Fibroblast of lung (primary cell): Measurements from ENCODE around the gene MAML3. TPM values are rescaled to one million over a fixed set of nuclear protein-coding genes. Genes with fewer than 3 reads are reported as not detected.

Experiments used
- DNase-seq, 2 donors: peaks; one replicate each; pipeline versions ENCODE4 v3.0.0 to v3.0.0-alpha.2; 2010; ENCODE audit warnings: low read depth in 2 of 2
- H2AFZ ChIP-seq: 2 replicates; pipeline ENCODE4 v1.5.1; 2012; ENCODE audit warnings: low read length, control low read depth, inconsistent platforms
- H3K27ac ChIP-seq: 2 replicates; pipeline ENCODE4 v1.5.1; 2011; ENCODE audit warnings: low read length, control low read depth; ENCODE audit not compliant: insufficient read depth
- H3K27me3 ChIP-seq: 2 replicates; pipeline ENCODE4 v1.5.1; 2011; ENCODE audit warnings: mild to moderate bottlenecking, low read length; ENCODE audit not compliant: control insufficient read depth, insufficient read depth
- H3K36me3 ChIP-seq: 2 replicates; pipeline ENCODE4 v1.5.1; 2011; ENCODE audit warnings: low read length; ENCODE audit not compliant: control insufficient read depth, insufficient read depth
- H3K4me1 ChIP-seq: 2 replicates; pipeline ENCODE4 v1.5.1; 2011; ENCODE audit warnings: low read length; ENCODE audit not compliant: control insufficient read depth, insufficient read depth; ENCODE audit errors: extremely low read depth
- H3K4me2 ChIP-seq: 2 replicates; pipeline ENCODE4 v1.5.1; 2011; ENCODE audit warnings: low read length, control low read depth; ENCODE audit not compliant: insufficient read depth; ENCODE audit errors: extremely low read depth
- H3K4me3 ChIP-seq, 4 experiments: fragments of 200-600 bp in 1 of 4; sonication (generic) in 1 of 4; replicated peaks in 1 of 4; 2 replicates each; pipeline ENCODE4 v1.5.1; 2011 to 2016; ENCODE audit warnings: low read length in 4 of 4, low read depth in 3 of 4, mild to moderate bottlenecking in 3 of 4, control low read depth in 2 of 4, inconsistent platforms in 1 of 4, mixed read lengths in 1 of 4; ENCODE audit not compliant: insufficient read depth in 1 of 4; ENCODE audit errors: control extremely low read depth in 1 of 4
- H3K79me2 ChIP-seq: 2 replicates; pipeline ENCODE4 v1.5.1; 2012; ENCODE audit warnings: mild to moderate bottlenecking, low read length, inconsistent platforms; ENCODE audit not compliant: control insufficient read depth, insufficient read depth
- H3K9ac ChIP-seq: 2 replicates; pipeline ENCODE4 v1.5.1; 2011; ENCODE audit warnings: mild to moderate bottlenecking, low read length, control low read depth; ENCODE audit not compliant: insufficient read depth
- H3K9me3 ChIP-seq: 2 replicates; pipeline ENCODE4 v1.5.1; 2012; ENCODE audit warnings: low read depth, low read length; ENCODE audit not compliant: control insufficient read depth, insufficient read depth
- H4K20me1 ChIP-seq: 2 replicates; pipeline ENCODE4 v1.5.1; 2011; ENCODE audit warnings: low read length; ENCODE audit not compliant: control insufficient read depth, insufficient read depth; ENCODE audit errors: extremely low read depth
- CTCF ChIP-seq, 2 donors: IDR thresholded peaks in 1 of 2; conservative IDR thresholded peaks in 1 of 2; 1 replicate in 1 of 2; 2 replicates in 1 of 2; pipeline ENCODE4 v1.5.1; 2011 to 2012; ENCODE audit warnings: low read length in 2 of 2, control low read depth in 1 of 2, inconsistent platforms in 1 of 2, low read depth in 1 of 2, mild to moderate bottlenecking in 1 of 2
- EZH2 ChIP-seq: IDR thresholded peaks from 2 replicates; pipeline ENCODE4 v1.5.1; 2012; ENCODE audit warnings: low read length, control low read depth, mild to moderate bottlenecking; ENCODE audit errors: missing control alignments
- polyA plus RNA-seq, 2 donors: library from polyadenylated mRNA; depleted of rRNA in 1 of 2; stranded (reverse) in 1 of 2; unstranded in 1 of 2; fragments of >200 nt; gene quantifications; 2 replicates each; pipeline ENCODE4 v1.2.1, GENCODE V29; 2011 to 2012; ENCODE audit warnings: missing spikeins in 1 of 2
- total RNA-seq: library from RNA; depleted of rRNA; stranded (reverse); fragments of >200 nt; gene quantifications from 2 replicates; pipeline ENCODE4 v1.2.1, GENCODE V29; 2014

MAML3 gene
- total and polyA plus RNA-seq, 2 donors (not counting 1 experiment from before 2014, with no cell fraction given), result 2.0 to 2.8 TPM

GRCh38 chr4:140110542-140111215, 43.3 kb downstream of the MAML3 start:
- Histone ChIP-seq H2AFZ (no peak overlapping the region), H3K9ac (no peak overlapping the region), H3K4me1 (peaks cover 4% of the 10 kb centered on the region), H3K4me2 (no peak overlapping the region), H4K20me1 (no peaks in the 10 kb centered on the region), H3K9me3 (no peaks in the 10 kb centered on the region), H3K36me3 (no peaks in the 10 kb centered on the region), H3K27me3 (no peaks in the 10 kb centered on the region), H3K27ac (no peak overlapping the region), H3K79me2 (no peaks in the 10 kb centered on the region), H3K4me3 (no peak overlapping the region)
- TF ChIP-seq CTCF (conservative IDR thresholded peaks at IDR 0.05 in 1 of 2, IDR thresholded peaks at IDR 0.05 in 1 of 2; ENCODE audit: low read depth in 1 of 2, low read length in 2 of 2) (no peak), EZH2 (no peak)
- DNase-seq, result no peak

DNA sequence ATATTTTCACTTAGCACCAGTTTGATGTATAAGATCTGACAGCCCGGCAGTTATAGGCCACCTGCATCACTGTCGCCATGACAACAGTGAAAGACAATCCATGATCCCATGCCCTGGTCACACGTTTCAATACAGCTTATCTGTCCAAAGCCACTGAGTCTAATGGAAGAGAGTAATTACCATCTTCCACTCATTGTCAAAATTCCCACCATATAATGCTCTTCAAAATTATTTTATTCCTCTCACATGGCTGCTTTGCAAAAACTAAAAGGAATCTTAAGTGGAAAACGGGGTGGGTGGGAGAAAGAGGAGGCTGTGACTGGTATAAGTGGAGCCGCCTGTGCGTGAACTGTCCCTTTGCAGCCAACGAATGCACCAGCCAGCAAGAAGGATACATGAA, 44.2 kb downstream of the MAML3 start:
- no peak for DNase-seq
- Histone ChIP-seq H3K9ac (no peak overlapping the region), H3K4me2 (no peak overlapping the region), H3K27me3 (no peaks in the 10 kb centered on the region), H3K4me3 (no peak overlapping the region), H3K36me3 (no peaks in the 10 kb centered on the region), H3K79me2 (no peaks in the 10 kb centered on the region), H3K4me1 (peaks cover 4% of the 10 kb centered on the region), H2AFZ (no peak overlapping the region), H3K9me3 (no peaks in the 10 kb centered on the region), H3K27ac (no peak overlapping the region), H4K20me1 (no peaks in the 10 kb centered on the region)
- TF ChIP-seq CTCF (conservative IDR thresholded peaks at IDR 0.05 in 1 of 2, IDR thresholded peaks at IDR 0.05 in 1 of 2; ENCODE audit: low read depth in 1 of 2, low read length in 2 of 2) (no peak), EZH2 (no peak)

- TF ChIP-seq EZH2, result no peak
- TF ChIP-seq CTCF (conservative IDR thresholded peaks at IDR 0.05 in 1 of 2, IDR thresholded peaks at IDR 0.05 in 1 of 2; ENCODE audit: low read depth in 1 of 2, low read length in 2 of 2), result no peak
- Histone ChIP-seq H3K4me2 (no peak overlapping the region), H3K27me3 (no peaks in the 10 kb centered on the region), H4K20me1 (no peaks in the 10 kb centered on the region), H3K4me3 (no peak overlapping the region), H3K27ac (no peak overlapping the region), H3K4me1 (peaks cover 4% of the 10 kb centered on the region), H3K9me3 (no peaks in the 10 kb centered on the region), H2AFZ (no peak overlapping the region), H3K36me3 (no peaks in the 10 kb centered on the region), H3K79me2 (no peaks in the 10 kb centered on the region), H3K9ac (no peak overlapping the region)
- DNase-seq, result no peak
Observed at GRCh38 chr4:140109292-140109691, 44.7 kb downstream of the MAML3 start.
